ENCODE measurements around the gene TSPAN13.
"Not testable (repeated sequence)": the region's sequence is repeated elsewhere in the genome, so short reads cannot be mapped to it uniquely, and the experiment has no call there.

Gene TSPAN13

GRCh38 chr7:16762177-16762576 lies 8.6 kb downstream of the TSPAN13 start:
- no peaks in the 10 kb centered on the region for H3K36me3 ChIP-seq (ENCODE audit: insufficient read depth, insufficient read length, low read length)
- no peak overlapping the region for H3K9ac ChIP-seq (ENCODE audit: insufficient read length, low read depth)
- H3K9me3 ChIP-seq (ENCODE audit: insufficient read depth, low read length) = no peaks in the 10 kb centered on the region
- no peaks in the 10 kb centered on the region for H3K27me3 ChIP-seq (ENCODE audit: insufficient read depth, insufficient read length)
- H3K4me3 ChIP-seq (ENCODE audit: insufficient read length, low read depth) = no peak overlapping the region
- TF ChIP-seq ZNF274 (IDR thresholded peaks at IDR 0.05; ENCODE audit: low read depth, low read length) (no peak), SUZ12 (IDR thresholded peaks at IDR 0.05; ENCODE audit: extremely low read depth, insufficient read depth, insufficient read length) (no peak), YY1 (IDR thresholded peaks at IDR 0.05; ENCODE audit: insufficient read depth, insufficient read length) (no peak)
- no peaks in the 10 kb centered on the region for H3K4me1 ChIP-seq (ENCODE audit: insufficient read depth, insufficient read length)
- DNase-seq (ENCODE audit: low read depth, low spot score) = no peak

- no peak for DNase-seq (ENCODE audit: low read depth, low spot score)
- H3K4me3 ChIP-seq (ENCODE audit: insufficient read length, low read depth) = no peak overlapping the region
- H3K36me3 ChIP-seq (ENCODE audit: insufficient read depth, insufficient read length, low read length) = no peaks in the 10 kb centered on the region
- TF ChIP-seq SUZ12 (IDR thresholded peaks at IDR 0.05; ENCODE audit: extremely low read depth, insufficient read depth, insufficient read length) (no peak), YY1 (IDR thresholded peaks at IDR 0.05; ENCODE audit: insufficient read depth, insufficient read length) (no peak), ZNF274 (IDR thresholded peaks at IDR 0.05; ENCODE audit: low read depth, low read length) (no peak)
- no peaks in the 10 kb centered on the region for H3K27me3 ChIP-seq (ENCODE audit: insufficient read depth, insufficient read length)
- H3K4me1 ChIP-seq (ENCODE audit: insufficient read depth, insufficient read length) = no peaks in the 10 kb centered on the region
- peaks cover 11% of the 10 kb centered on the region for H3K9me3 ChIP-seq (ENCODE audit: insufficient read depth, low read length)
- no peak overlapping the region for H3K9ac ChIP-seq (ENCODE audit: insufficient read length, low read depth)
These were observed 11.4 kb downstream of the TSPAN13 start for GRCh38 chr7:16764942-16765341.

DNA sequence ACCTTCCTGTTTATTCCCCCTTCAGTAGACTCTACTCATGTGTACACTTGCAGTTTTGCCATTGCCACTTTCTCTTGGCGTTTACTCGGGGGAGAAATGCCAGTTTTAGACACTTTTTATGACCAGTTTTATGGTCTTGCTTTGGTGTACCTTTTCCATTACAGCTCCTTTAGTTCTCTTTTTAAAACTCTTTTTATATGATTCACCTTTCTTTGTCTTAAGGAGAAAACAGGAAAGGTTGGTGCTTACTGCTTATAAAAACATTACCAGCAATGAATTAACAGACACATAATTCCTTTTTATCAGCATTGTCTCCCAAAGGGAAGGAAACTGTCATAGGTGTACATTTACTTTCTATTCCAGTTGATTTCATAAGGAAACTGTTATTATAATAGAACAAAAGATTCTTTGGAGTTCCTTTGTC lies 11.9 kb downstream of the TSPAN13 start:
- H3K27me3 ChIP-seq (ENCODE audit: insufficient read depth, insufficient read length) = no peaks in the 10 kb centered on the region
- H3K9me3 ChIP-seq (ENCODE audit: insufficient read depth, low read length) = peaks cover 11% of the 10 kb centered on the region
- H3K36me3 ChIP-seq (ENCODE audit: insufficient read depth, insufficient read length, low read length) = no peaks in the 10 kb centered on the region
- no peak for DNase-seq (ENCODE audit: low read depth, low spot score)
- no peak overlapping the region for H3K9ac ChIP-seq (ENCODE audit: insufficient read length, low read depth)
- no peak overlapping the region for H3K4me3 ChIP-seq (ENCODE audit: insufficient read length, low read depth)
- TF ChIP-seq YY1 (IDR thresholded peaks at IDR 0.05; ENCODE audit: insufficient read depth, insufficient read length) (no peak), ZNF274 (IDR thresholded peaks at IDR 0.05; ENCODE audit: low read depth, low read length) (no peak), SUZ12 (IDR thresholded peaks at IDR 0.05; ENCODE audit: extremely low read depth, insufficient read depth, insufficient read length) (no peak)
- no peaks in the 10 kb centered on the region for H3K4me1 ChIP-seq (ENCODE audit: insufficient read depth, insufficient read length)

- H3K9me3 ChIP-seq (ENCODE audit: insufficient read depth, low read length) = peaks cover 11% of the 10 kb centered on the region
- H3K4me1 ChIP-seq (ENCODE audit: insufficient read depth, insufficient read length); H3K36me3 ChIP-seq (ENCODE audit: insufficient read depth, insufficient read length, low read length); H3K4me3 ChIP-seq (ENCODE audit: insufficient read length, low read depth); H3K27me3 ChIP-seq (ENCODE audit: insufficient read depth, insufficient read length); H3K9ac ChIP-seq (ENCODE audit: insufficient read length, low read depth); DNase-seq (ENCODE audit: low read depth, low spot score): not testable (repeated sequence)
These were observed 16.4 kb downstream of the TSPAN13 start for GRCh38 chr7:16769994-16770393.

DNA sequence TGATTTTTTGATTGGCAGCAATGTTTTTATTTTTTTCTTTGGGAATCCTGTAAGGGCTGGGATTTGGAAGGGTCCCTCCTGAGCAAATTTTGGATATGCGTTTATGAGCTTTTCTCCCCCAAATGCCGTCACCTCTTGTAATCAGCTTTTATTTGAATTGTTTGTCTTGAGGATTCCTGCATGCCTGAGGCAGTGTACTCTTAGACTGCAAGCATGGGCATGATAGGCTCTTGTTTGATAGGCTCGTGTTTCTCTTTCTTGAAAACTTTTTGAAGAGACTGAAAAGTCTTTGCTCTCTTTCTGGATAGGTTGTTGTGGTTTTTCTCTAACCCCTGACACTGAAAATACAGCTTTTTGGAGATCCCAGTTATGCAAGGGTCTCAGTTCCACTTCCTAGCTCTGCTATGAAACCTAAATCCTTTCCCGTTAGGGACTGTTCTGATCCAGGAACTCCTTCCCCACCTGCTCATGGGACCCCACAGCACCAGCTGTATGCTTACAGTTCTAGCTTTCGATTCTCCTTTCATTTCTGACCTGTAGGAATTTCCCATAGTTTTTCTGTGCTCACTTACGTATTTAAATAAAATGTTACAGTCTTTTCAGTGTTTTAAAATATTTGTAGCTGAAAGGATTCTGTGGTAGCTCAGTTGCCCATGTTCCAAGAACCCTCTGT lies 17.2 kb downstream of the TSPAN13 start:
- no peak for DNase-seq (ENCODE audit: low read depth, low spot score)
- Histone ChIP-seq H3K9ac (ENCODE audit: insufficient read length, low read depth) (no peak overlapping the region), H3K4me3 (ENCODE audit: insufficient read length, low read depth) (no peak overlapping the region), H3K27me3 (ENCODE audit: insufficient read depth, insufficient read length) (no peaks in the 10 kb centered on the region), H3K36me3 (ENCODE audit: insufficient read depth, insufficient read length, low read length) (no peaks in the 10 kb centered on the region), H3K9me3 (ENCODE audit: insufficient read depth, low read length) (peaks cover 11% of the 10 kb centered on the region), H3K4me1 (ENCODE audit: insufficient read depth, insufficient read length) (peaks cover 2% of the 10 kb centered on the region)
- TF ChIP-seq YY1 (IDR thresholded peaks at IDR 0.05; ENCODE audit: insufficient read depth, insufficient read length) = no peak
- no peak for TF ChIP-seq SUZ12 (IDR thresholded peaks at IDR 0.05; ENCODE audit: extremely low read depth, insufficient read depth, insufficient read length)
- no peak for TF ChIP-seq ZNF274 (IDR thresholded peaks at IDR 0.05; ENCODE audit: low read depth, low read length)

DNA sequence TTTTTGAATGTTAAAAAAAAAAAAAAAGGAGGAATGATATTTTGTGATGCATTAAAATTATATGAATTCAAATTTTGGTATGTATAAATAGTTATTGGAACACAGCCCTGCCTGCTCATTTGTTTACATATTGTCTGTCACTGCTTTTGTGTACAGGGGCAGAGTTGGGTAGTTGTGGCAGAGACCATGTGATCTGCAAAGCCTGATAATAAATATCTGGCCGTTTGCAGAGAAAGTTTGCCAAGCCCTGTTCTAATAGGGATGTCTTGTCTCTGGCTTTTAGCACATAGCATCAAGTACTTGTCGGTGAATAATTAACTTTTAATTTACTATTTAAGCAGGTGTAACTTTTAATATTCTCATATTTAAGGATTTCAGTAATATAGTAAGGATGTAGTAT lies 19.8 kb downstream of the TSPAN13 start:
- Histone ChIP-seq H3K27me3 (ENCODE audit: insufficient read depth, insufficient read length) (no peaks in the 10 kb centered on the region), H3K9ac (ENCODE audit: insufficient read length, low read depth) (no peak overlapping the region), H3K4me3 (ENCODE audit: insufficient read length, low read depth) (no peak overlapping the region), H3K36me3 (ENCODE audit: insufficient read depth, insufficient read length, low read length) (no peaks in the 10 kb centered on the region), H3K9me3 (ENCODE audit: insufficient read depth, low read length) (peaks cover 7% of the 10 kb centered on the region), H3K4me1 (ENCODE audit: insufficient read depth, insufficient read length) (peaks cover 2% of the 10 kb centered on the region)
- no peak for DNase-seq (ENCODE audit: low read depth, low spot score)
- TF ChIP-seq ZNF274 (IDR thresholded peaks at IDR 0.05; ENCODE audit: low read depth, low read length) = no peak

- Histone ChIP-seq H3K4me1 (ENCODE audit: insufficient read depth, insufficient read length) (peaks cover 2% of the 10 kb centered on the region), H3K27me3 (ENCODE audit: insufficient read depth, insufficient read length) (no peaks in the 10 kb centered on the region), H3K4me3 (ENCODE audit: insufficient read length, low read depth) (no peak overlapping the region), H3K9me3 (ENCODE audit: insufficient read depth, low read length) (peaks cover under 1% of the 10 kb centered on the region), H3K9ac (ENCODE audit: insufficient read length, low read depth) (no peak overlapping the region), H3K36me3 (ENCODE audit: insufficient read depth, insufficient read length, low read length) (no peaks in the 10 kb centered on the region)
- no peak for DNase-seq (ENCODE audit: low read depth, low spot score)
- TF ChIP-seq YY1 (IDR thresholded peaks at IDR 0.05; ENCODE audit: insufficient read depth, insufficient read length) (no peak), ZNF274 (IDR thresholded peaks at IDR 0.05; ENCODE audit: low read depth, low read length) (no peak), SUZ12 (IDR thresholded peaks at IDR 0.05; ENCODE audit: extremely low read depth, insufficient read depth, insufficient read length) (no peak)
These were observed 20.3 kb downstream of the TSPAN13 start for GRCh38 chr7:16773884-16774283.

GRCh38 chr7:16774294-16774693 lies 20.7 kb downstream of the TSPAN13 start:
- H3K27me3 ChIP-seq (ENCODE audit: insufficient read depth, insufficient read length) = no peaks in the 10 kb centered on the region
- no peak overlapping the region for H3K4me3 ChIP-seq (ENCODE audit: insufficient read length, low read depth)
- H3K9me3 ChIP-seq (ENCODE audit: insufficient read depth, low read length) = no peaks in the 10 kb centered on the region
- H3K9ac ChIP-seq (ENCODE audit: insufficient read length, low read depth) = no peak overlapping the region
- no peak for DNase-seq (ENCODE audit: low read depth, low spot score)
- peaks cover 3% of the 10 kb centered on the region for H3K4me1 ChIP-seq (ENCODE audit: insufficient read depth, insufficient read length)
- no peaks in the 10 kb centered on the region for H3K36me3 ChIP-seq (ENCODE audit: insufficient read depth, insufficient read length, low read length)
- TF ChIP-seq YY1 (IDR thresholded peaks at IDR 0.05; ENCODE audit: insufficient read depth, insufficient read length) = no peak
- no peak for TF ChIP-seq SUZ12 (IDR thresholded peaks at IDR 0.05; ENCODE audit: extremely low read depth, insufficient read depth, insufficient read length)
- TF ChIP-seq ZNF274 (IDR thresholded peaks at IDR 0.05; ENCODE audit: low read depth, low read length) = no peak
